Common myeloid progenitor, CD34-positive (primary cell): Measurements from ENCODE around the gene ZNF22.

ENCODE experiments used
- CTCF ChIA-PET: fragments of 350-600 bp; sonication (Branson Sonifier 250); formaldehyde crosslinking; loops from one replicate; lab custom pipeline; 2021; ENCODE audit warnings: antibody characterized with exemption; lab: Charles Lee
- POLR2A ChIA-PET: fragments of 350-600 bp; sonication (Branson Sonifier 250); formaldehyde crosslinking; loops from one replicate; lab custom pipeline; 2021; ENCODE audit warnings: antibody characterized with exemption; lab: Charles Lee
- DNase-seq, 3 donors: peaks; one replicate each; pipeline versions ENCODE4 v3.0.0 to v3.0.0-alpha.2; 2013
- H3K27ac ChIP-seq, 2 experiments: 1 replicate in 1 of 2; 2 replicates in 1 of 2; pipeline ENCODE4 v1.7.0; 2013; ENCODE audit warnings: inconsistent platforms in 2 of 2, low read length in 2 of 2, mild to moderate bottlenecking in 2 of 2, low read depth in 1 of 2, moderate library complexity in 1 of 2; ENCODE audit not compliant: severe bottlenecking in 2 of 2, insufficient read depth in 1 of 2, poor library complexity in 1 of 2
- H3K27me3 ChIP-seq, 5 experiments: replicated peaks in 2 of 5; 1 replicate in 3 of 5; 2 replicates in 2 of 5; pipeline versions ENCODE4 v1.6.1 to v1.7.0; 2013; ENCODE audit warnings: low read length in 4 of 5, mild to moderate bottlenecking in 2 of 5, moderate library complexity in 2 of 5, inconsistent platforms in 1 of 5; ENCODE audit not compliant: insufficient read depth in 5 of 5, control insufficient read depth in 4 of 5
- H3K36me3 ChIP-seq, 4 experiments: 1 replicate in 2 of 4; 2 replicates in 2 of 4; pipeline versions ENCODE4 v1.6.1 to v1.7.0; 2013; ENCODE audit warnings: low read length in 3 of 4, control low read depth in 1 of 4, mild to moderate bottlenecking in 1 of 4; ENCODE audit not compliant: control insufficient read depth in 4 of 4, insufficient read depth in 4 of 4
- H3K4me1 ChIP-seq, 4 experiments: 1 replicate in 3 of 4; 2 replicates in 1 of 4; pipeline versions ENCODE4 v1.6.1 to v1.7.1; 2013; ENCODE audit warnings: low read length in 3 of 4, mild to moderate bottlenecking in 3 of 4, control low read depth in 1 of 4, inconsistent platforms in 1 of 4, moderate library complexity in 1 of 4; ENCODE audit not compliant: control insufficient read depth in 4 of 4, insufficient read depth in 4 of 4; ENCODE audit errors: control extremely low read depth in 1 of 4
- H3K4me3 ChIP-seq, 7 experiments: 1 replicate in 4 of 7; 2 replicates in 3 of 7; pipeline versions ENCODE4 v1.5.1 to v1.7.0; 2013; ENCODE audit warnings: mild to moderate bottlenecking in 7 of 7, low read length in 6 of 7, moderate library complexity in 6 of 7, inconsistent platforms in 2 of 7, low read depth in 2 of 7, control low read depth in 1 of 7; ENCODE audit not compliant: insufficient read depth in 4 of 7, control insufficient read depth in 1 of 7; ENCODE audit errors: extremely low read depth in 1 of 7
- H3K9me3 ChIP-seq, 5 experiments: 1 replicate in 4 of 5; 2 replicates in 1 of 5; pipeline versions ENCODE4 v1.6.1 to v1.7.1; 2013; ENCODE audit warnings: low read length in 4 of 5, mild to moderate bottlenecking in 2 of 5, inconsistent platforms in 1 of 5, low read depth in 1 of 5, moderate library complexity in 1 of 5; ENCODE audit not compliant: control insufficient read depth in 4 of 5, insufficient read depth in 2 of 5; ENCODE audit errors: control extremely low read depth in 1 of 5
- WGBS: methylation state at CpG from one replicate; pipeline ENCODE4 v1.1.5; 2013; ENCODE audit not compliant: insufficient coverage; 5-methylcytosine and 5-hydroxymethylcytosine counted together

ZNF22 gene

GRCh38 chr10:44968500-44969400, 32.0 kb upstream of the ZNF22 start:
- Histone ChIP-seq H3K4me3 (peak overlapping the region in 3 of 7 experiments; percentile 6 to 14 (median 7)), H3K36me3 (peaks cover 0 to 4% (median 0%) of the 10 kb centered on the region in 4 experiments), H3K4me1 (peaks cover 27 to 61% (median 37%) of the 10 kb centered on the region in 4 experiments), H3K27me3 (no peaks in the 10 kb centered on the region), H3K9me3 (no peaks in the 10 kb centered on the region), H3K27ac (no peak overlapping the region)
- ChIA-PET POLR2A (interaction anchor here (3.6 kb wide), 1 partner anchor 10 kb away, joined by 12 read pairs; the partner anchor contains the start of gene DEPP1), CTCF (interaction anchor here (0.6 to 5.1 kb wide), 9 partner anchors 8 to 61 kb away, joined by 3 to 40 read pairs (median 4); partner anchors contain the start of genes DEPP1 and ZNF22)
- DNase-seq: peak in 2 of 3 donors; percentile 61 to 70
- 52% methylated on average over 7 of the region's 11 CpGs for WGBS

- CTCF ChIA-PET: interaction anchor here (5.1 kb wide), 1 partner anchor 38 kb away, joined by 40 read pairs; no protein-coding TSS in a partner anchor
- H3K27ac ChIP-seq: no peak overlapping the region
- peaks cover 30 to 61% (median 48%) of the 10 kb centered on the region in 4 experiments for H3K4me1 ChIP-seq
- no peaks in the 10 kb centered on the region for H3K27me3 ChIP-seq
- POLR2A ChIA-PET: no interaction called here
- H3K36me3 ChIP-seq: peaks cover 0 to 4% (median 0%) of the 10 kb centered on the region in 4 experiments
- no peak overlapping the region for H3K4me3 ChIP-seq
- no peak for DNase-seq
- WGBS: 98% methylated on average over 7 of the region's 9 CpGs
- no peaks in the 10 kb centered on the region for H3K9me3 ChIP-seq
These were observed 30.9 kb upstream of the ZNF22 start for GRCh38 chr10:44969854-44970253.

- POLR2A ChIA-PET: no interaction called here
- Histone ChIP-seq H3K4me1 (peaks cover 30 to 64% (median 55%) of the 10 kb centered on the region in 4 experiments), H3K36me3 (peaks cover 0 to 4% (median 0%) of the 10 kb centered on the region in 4 experiments), H3K9me3 (no peaks in the 10 kb centered on the region), H3K4me3 (no peak overlapping the region), H3K27ac (no peak overlapping the region), H3K27me3 (no peaks in the 10 kb centered on the region)
- no peak for DNase-seq
- WGBS: 98% methylated on average over 6 of the region's 8 CpGs
- CTCF ChIA-PET: interaction anchor here (5.1 kb wide), 1 partner anchor 39 kb away, joined by 40 read pairs; no protein-coding TSS in a partner anchor
These were observed 29.8 kb upstream of the ZNF22 start for GRCh38 chr10:44970812-44971395.

- H3K36me3 ChIP-seq: peaks cover 0 to 6% (median 0%) of the 10 kb centered on the region in 4 experiments
- peaks cover 25 to 62% (median 57%) of the 10 kb centered on the region in 4 experiments for H3K4me1 ChIP-seq
- no peaks in the 10 kb centered on the region for H3K27me3 ChIP-seq
- DNase-seq: no peak
- no peak overlapping the region for H3K4me3 ChIP-seq
- H3K27ac ChIP-seq: no peak overlapping the region
- CTCF ChIA-PET: no interaction called here
- H3K9me3 ChIP-seq: no peaks in the 10 kb centered on the region
- POLR2A ChIA-PET: no interaction called here
- 98% methylated on average over 6 of the region's 11 CpGs for WGBS
These were observed 29.3 kb upstream of the ZNF22 start for GRCh38 chr10:44971434-44971833.

- Histone ChIP-seq H3K27ac (no peak overlapping the region), H3K4me1 (peaks cover 25 to 63% (median 61%) of the 10 kb centered on the region in 4 experiments), H3K4me3 (no peak overlapping the region), H3K27me3 (no peaks in the 10 kb centered on the region), H3K36me3 (peaks cover 0 to 12% (median 0%) of the 10 kb centered on the region in 4 experiments), H3K9me3 (no peaks in the 10 kb centered on the region)
- ChIA-PET POLR2A (no interaction called here), CTCF (interaction anchor here (1.2 to 2.6 kb wide), 4 partner anchors 8 to 107 kb away, joined by 3 to 24 read pairs (median 12); no protein-coding TSS in a partner anchor)
- WGBS: 98% methylated on average over 10 of the region's 12 CpGs
- DNase-seq: no peak
These were observed 28.6 kb upstream of the ZNF22 start for GRCh38 chr10:44971935-44972757.

GRCh38 chr10:44972874-44973306, 27.8 kb upstream of the ZNF22 start:
- ChIA-PET POLR2A (interaction anchor here (0.8 kb wide), 1 partner anchor 13 kb away, joined by 3 read pairs; no protein-coding TSS in a partner anchor), CTCF (interaction anchor here (0.8 to 2.6 kb wide), 8 partner anchors 9 to 108 kb away, joined by 3 to 24 read pairs (median 4); no protein-coding TSS in a partner anchor)

More at GRCh38 chr10:44972874-44973306, 27.8 kb upstream of the ZNF22 start:
- peaks cover 0 to 19% (median 0%) of the 10 kb centered on the region in 4 experiments for H3K36me3 ChIP-seq
- H3K4me1 ChIP-seq: peaks cover 19 to 63% (median 61%) of the 10 kb centered on the region in 4 experiments
- WGBS: 100% methylated on average over 4 of the region's 6 CpGs
- no peaks in the 10 kb centered on the region for H3K27me3 ChIP-seq
- DNase-seq: no peak
- H3K27ac ChIP-seq: no peak overlapping the region
- H3K9me3 ChIP-seq: no peaks in the 10 kb centered on the region
- no peak overlapping the region for H3K4me3 ChIP-seq
